HG03097 (cell line): Measurements from ENCODE around the gene GBP1.
"Not testable (repeated sequence)": the region's sequence is repeated elsewhere in the genome, so short reads cannot be mapped to it uniquely, and the experiment has no call there.

Experiments used
- ATAC-seq: cut with Tn5 transposase; IDR thresholded peaks from one replicate; pipeline ENCODE4 v1.9.1; 2021; ENCODE audit not compliant: unreplicated experiment, low FRiP score

Gene GBP1

GRCh38 chr1:89022167-89022959, 42.6 kb downstream of the GBP1 start, which contains the start of gene GBP3:
GBP3 (minus strand) TSS chr1:89022866; CDS start chr1:89020721, 2,145 bp downstream.
- ATAC-seq: no peak

GRCh38 chr1:89018318-89018717, 46.7 kb downstream of the GBP1 start:
- not testable (repeated sequence) for ATAC-seq

- ATAC-seq: no peak
Observed at GRCh38 chr1:89008511-89008910, 56.5 kb downstream of the GBP1 start.

GRCh38 chr1:89005286-89006151, 59.5 kb downstream of the GBP1 start:
- ATAC-seq: no peak
